Body of pancreas (tissue), 4 donors: ENCODE data around the gene TMEM94.

ENCODE experiments used
- CTCF ChIP-seq, 7 experiments: fragments of 450-650 bp in 4 of 7; fragments of 200-600 bp in 3 of 7; sonication (generic) in 3 of 7; IDR thresholded peaks; one replicate each; pipeline ENCODE4 v1.5.1; 2016 to 2019; ENCODE audit warnings: antibody characterized with exemption in 7 of 7
- POLR2A ChIP-seq, 3 donors: fragments of 450-650 bp; IDR thresholded peaks; one replicate each; pipeline ENCODE4 v1.6.1; 2016; ENCODE audit warnings: antibody characterized with exemption in 3 of 3, mild to moderate bottlenecking in 2 of 3

GRCh38 chr17:75487351-75488070, 31.1 kb downstream of the TMEM94 start:
- TF ChIP-seq POLR2A (IDR thresholded peaks at IDR 0.05) (no peak), CTCF (IDR thresholded peaks at IDR 0.05) (no peak)
